ENCODE measurements around the gene PLEKHM2.

Gene PLEKHM2

DNA sequence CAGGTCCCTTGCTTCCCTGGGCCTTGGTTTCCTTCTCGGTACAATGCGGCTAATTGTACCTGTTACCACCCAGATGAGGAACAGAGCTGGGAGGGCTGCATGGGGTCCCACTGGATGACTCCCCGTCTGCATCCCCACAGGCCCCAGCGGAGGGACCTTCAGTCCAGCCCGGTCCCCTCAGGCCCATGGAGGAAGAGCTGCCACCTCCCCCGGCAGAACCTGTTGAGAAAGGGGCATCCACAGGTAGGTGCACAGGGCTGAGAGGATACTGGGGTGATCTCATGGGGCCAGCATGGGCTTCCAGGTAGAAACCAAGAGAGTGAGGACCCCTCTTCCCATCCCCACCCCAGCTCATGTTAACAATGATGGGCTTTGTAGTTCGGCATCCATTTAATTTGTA, 84.3 kb downstream of the PLEKHM2 start:
- no peak for TF ChIP-seq POLR2A (IDR thresholded peaks at IDR 0.05; ENCODE audit: low read depth, low read length)
- TF ChIP-seq TAF1 (IDR thresholded peaks at IDR 0.05; ENCODE audit: borderline replicate concordance, low read depth, low read length): no peak
- TF ChIP-seq POLR2AphosphoS5 (IDR thresholded peaks at IDR 0.05; ENCODE audit: low read depth, low read length): no peak
- DNase-seq (ENCODE audit: insufficient read length) (no peak), FAIRE-seq (no peak)

DNA sequence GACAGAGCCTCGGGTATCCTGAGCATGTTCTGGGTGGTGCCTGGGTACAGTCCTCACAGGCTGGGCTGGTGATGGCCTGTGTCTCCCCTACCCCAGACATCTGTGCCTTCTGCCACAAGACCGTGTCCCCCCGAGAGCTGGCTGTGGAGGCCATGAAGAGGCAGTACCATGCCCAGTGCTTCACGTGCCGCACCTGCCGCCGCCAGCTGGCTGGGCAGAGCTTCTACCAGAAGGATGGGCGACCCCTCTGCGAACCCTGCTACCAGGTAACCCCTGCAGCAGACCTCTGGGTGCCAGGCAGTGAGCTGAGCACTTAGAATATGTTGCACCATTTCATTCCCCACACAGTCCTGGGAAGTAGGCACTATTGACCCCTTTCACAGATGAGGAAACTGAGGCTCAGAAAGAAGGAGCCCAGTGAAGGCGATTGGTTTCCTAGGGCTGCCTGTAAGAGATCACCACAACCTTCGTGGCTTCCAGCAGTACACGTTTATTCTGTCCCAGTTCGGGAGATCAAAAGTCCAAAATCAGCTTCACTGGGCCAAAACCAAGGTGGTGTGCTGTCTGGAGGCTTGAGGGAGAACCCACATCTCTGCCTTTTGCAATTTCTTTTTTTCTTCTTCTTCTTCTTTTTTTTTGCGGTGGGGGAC, 86.3 kb downstream of the PLEKHM2 start:
- FAIRE-seq: no peak
- DNase-seq (ENCODE audit: insufficient read length): no peak
- TF ChIP-seq POLR2AphosphoS5 (IDR thresholded peaks at IDR 0.05; ENCODE audit: low read depth, low read length) (no peak), TAF1 (IDR thresholded peaks at IDR 0.05; ENCODE audit: borderline replicate concordance, low read depth, low read length) (no peak), POLR2A (IDR thresholded peaks at IDR 0.05; ENCODE audit: low read depth, low read length) (no peak)

DNA sequence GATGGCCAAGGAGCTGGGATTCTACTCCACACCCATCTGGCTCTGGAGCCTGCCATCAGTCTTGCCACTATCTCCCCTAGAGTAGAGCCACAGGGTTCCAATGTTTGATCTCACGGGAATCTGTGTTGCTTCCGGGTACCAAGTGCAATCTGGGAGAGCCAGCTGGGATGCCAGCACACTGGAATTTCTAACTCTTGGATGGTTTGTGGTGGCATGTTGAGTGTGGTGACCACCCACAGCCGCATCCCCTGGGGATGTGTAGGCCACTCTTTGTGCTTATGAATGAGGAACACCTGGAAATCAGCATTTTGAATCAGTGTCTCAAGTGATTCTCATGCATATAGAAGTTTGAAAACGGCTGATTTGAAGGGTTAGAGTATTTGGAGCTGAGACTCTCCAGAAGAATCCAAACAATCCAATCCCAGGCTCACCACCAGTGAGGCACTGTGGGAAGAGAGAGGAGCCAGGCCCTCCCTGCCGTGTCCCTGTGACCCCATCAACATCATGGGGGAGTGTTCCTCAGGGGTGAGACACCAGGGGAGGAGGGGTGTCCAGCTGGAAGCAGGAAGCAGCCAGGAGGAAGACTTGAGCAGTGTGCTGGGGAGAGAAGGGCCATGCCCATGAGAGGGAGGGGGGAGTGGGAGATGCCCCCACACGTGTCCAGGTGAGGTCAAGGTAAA, 87.9 kb downstream of the PLEKHM2 start:
- FAIRE-seq (no peak), DNase-seq (ENCODE audit: insufficient read length) (no peak)
- TF ChIP-seq POLR2AphosphoS5 (IDR thresholded peaks at IDR 0.05; ENCODE audit: low read depth, low read length): no peak
- no peak for TF ChIP-seq TAF1 (IDR thresholded peaks at IDR 0.05; ENCODE audit: borderline replicate concordance, low read depth, low read length)
- TF ChIP-seq POLR2A (IDR thresholded peaks at IDR 0.05; ENCODE audit: low read depth, low read length): no peak

DNA sequence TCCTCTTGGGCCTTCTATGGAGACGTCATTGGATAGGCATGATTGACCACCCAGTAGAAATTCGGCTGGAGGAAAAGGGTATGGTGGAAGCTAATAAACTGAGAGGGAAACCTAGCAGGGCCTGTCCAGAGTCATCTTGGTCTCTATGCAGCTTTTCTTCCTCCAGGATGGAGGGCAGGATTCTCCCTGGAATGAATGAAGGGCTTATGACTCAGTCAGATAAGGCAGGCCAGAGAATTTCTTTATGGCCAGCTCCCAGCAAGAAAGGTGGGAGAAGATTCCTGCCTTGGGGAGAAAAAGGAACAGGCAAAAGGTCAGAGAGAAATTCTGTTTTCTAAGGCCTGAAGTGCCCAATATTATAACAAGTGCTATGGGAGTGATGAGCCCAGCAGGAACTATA, 91.6 kb downstream of the PLEKHM2 start:
- FAIRE-seq (no peak), DNase-seq (ENCODE audit: insufficient read length) (no peak)
- TF ChIP-seq POLR2AphosphoS5 (IDR thresholded peaks at IDR 0.05; ENCODE audit: low read depth, low read length) (no peak), POLR2A (IDR thresholded peaks at IDR 0.05; ENCODE audit: low read depth, low read length) (no peak), TAF1 (IDR thresholded peaks at IDR 0.05; ENCODE audit: borderline replicate concordance, low read depth, low read length) (no peak)

DNA sequence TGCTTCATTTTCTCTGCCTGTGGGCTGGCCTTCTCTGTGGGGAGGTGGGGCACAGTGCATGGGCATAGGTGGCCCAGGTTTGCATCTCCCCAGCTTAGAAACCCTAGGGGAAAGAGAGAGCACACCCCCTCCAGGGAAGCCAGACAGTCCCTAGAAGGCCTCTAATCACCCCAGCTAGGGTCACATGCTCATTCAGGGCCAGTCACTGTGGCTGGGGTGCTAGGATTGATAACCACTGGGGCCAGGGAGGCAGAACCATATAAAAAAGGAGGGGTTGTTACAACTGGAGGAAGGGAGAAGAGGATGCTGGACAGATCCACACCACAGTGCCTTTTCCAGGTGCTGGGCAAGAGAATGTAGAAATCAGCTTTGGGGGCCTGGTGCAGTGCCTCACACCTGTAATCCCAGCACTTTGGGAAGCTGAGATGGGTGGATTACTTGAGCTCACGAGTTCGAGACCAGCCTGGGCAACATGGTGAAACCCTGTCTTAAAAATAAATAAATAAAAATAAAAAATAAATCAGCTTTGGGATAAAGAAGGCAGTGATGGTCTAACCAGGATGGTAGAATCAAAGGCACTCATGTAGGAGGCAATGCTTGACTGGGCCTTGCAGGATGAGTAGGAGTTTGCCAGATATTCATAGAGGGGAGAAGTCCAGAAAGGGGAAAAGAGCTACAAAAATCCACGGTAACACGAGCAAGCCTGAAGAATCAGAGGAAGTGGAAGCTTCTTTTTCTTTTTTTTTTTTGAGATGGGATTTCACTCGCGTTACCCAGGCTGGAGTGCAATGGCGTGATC, 94.0 kb downstream of the PLEKHM2 start:
- DNase-seq (ENCODE audit: insufficient read length): no peak
- FAIRE-seq: no peak
- TF ChIP-seq POLR2AphosphoS5 (IDR thresholded peaks at IDR 0.05; ENCODE audit: low read depth, low read length) (no peak), POLR2A (IDR thresholded peaks at IDR 0.05; ENCODE audit: low read depth, low read length) (no peak), TAF1 (IDR thresholded peaks at IDR 0.05; ENCODE audit: borderline replicate concordance, low read depth, low read length) (no peak)

Measured in GM12892 (cell line).